Testis (tissue), 2 donors: ENCODE results near the gene SLC22A1.

Source experiments
- CTCF ChIP-seq, 3 experiments: fragments of 450-650 bp in 2 of 3; fragments of 200-600 bp in 1 of 3; sonication (generic) in 1 of 3; IDR thresholded peaks; one replicate each; pipeline ENCODE4 v1.5.1; 2016 to 2019; ENCODE audit warnings: antibody characterized with exemption in 3 of 3, mild to moderate bottlenecking in 2 of 3, moderate library complexity in 1 of 3
- POLR2A ChIP-seq: fragments of 450-650 bp; IDR thresholded peaks from one replicate; pipeline ENCODE4 v1.6.1; 2017; ENCODE audit warnings: antibody characterized with exemption, mild to moderate bottlenecking, moderate library complexity

- TF ChIP-seq CTCF (IDR thresholded peaks at IDR 0.05) (no peak), POLR2A (no peak)
Measured at GRCh38 chr6:160120087-160120486, 1.5 kb upstream of the SLC22A1 start.
